ENCODE results near the gene CSTF2T. TPM values are rescaled to one million over a fixed set of nuclear protein-coding genes. Genes with fewer than 3 reads are reported as not detected.

CSTF2T gene
- total RNA-seq, 1 experiment from 2014 or later = 42.1 TPM

DNA sequence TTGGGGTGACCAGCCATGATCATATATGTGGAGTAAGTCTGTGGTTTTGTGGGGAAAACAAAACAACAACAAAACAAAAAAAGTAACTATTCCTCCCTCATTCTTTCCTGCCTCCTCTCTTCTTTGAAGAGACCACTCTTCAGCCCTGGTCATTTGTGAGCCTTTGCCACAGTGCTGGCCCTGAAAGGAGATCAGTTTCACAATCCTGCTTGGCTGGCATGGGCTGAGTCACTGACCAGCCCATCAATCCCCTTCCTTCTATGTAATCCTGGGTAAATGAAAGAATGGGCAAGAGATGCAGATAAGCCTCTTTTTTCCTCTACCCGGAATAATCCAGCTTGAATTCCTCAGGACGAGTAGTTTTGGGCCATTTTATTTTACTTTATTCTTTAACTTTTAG is 13.6 kb downstream of the CSTF2T start:
- no peak overlapping the region for H2BK120ac ChIP-seq (ENCODE audit: low read depth, low read length, poor library complexity, severe bottlenecking)
- H4K91ac ChIP-seq (ENCODE audit: insufficient read length, low read depth, low read length) = no peak overlapping the region
- WGBS (ENCODE audit: extremely low coverage, insufficient read length, low lambda C conversion rate) = no CpG with 5 or more reads among the region's 2 CpGs
- no peaks in the 10 kb centered on the region for H3K9me3 ChIP-seq (ENCODE audit: control insufficient read depth, low read depth, low read length)
- no peaks in the 10 kb centered on the region for H3K23me2 ChIP-seq (ENCODE audit: insufficient read length, low read depth, low read length, poor library complexity, severe bottlenecking)
- H2BK15ac ChIP-seq (ENCODE audit: low read depth, low read length) = no peak overlapping the region
- H4K8ac ChIP-seq (replicated peaks; ENCODE audit: insufficient read length, low read depth, low read length) = no peak overlapping the region
- no peak overlapping the region for H3K4me2 ChIP-seq (ENCODE audit: insufficient read depth, insufficient read length, low read length)
- TF ChIP-seq, protein P1, sequence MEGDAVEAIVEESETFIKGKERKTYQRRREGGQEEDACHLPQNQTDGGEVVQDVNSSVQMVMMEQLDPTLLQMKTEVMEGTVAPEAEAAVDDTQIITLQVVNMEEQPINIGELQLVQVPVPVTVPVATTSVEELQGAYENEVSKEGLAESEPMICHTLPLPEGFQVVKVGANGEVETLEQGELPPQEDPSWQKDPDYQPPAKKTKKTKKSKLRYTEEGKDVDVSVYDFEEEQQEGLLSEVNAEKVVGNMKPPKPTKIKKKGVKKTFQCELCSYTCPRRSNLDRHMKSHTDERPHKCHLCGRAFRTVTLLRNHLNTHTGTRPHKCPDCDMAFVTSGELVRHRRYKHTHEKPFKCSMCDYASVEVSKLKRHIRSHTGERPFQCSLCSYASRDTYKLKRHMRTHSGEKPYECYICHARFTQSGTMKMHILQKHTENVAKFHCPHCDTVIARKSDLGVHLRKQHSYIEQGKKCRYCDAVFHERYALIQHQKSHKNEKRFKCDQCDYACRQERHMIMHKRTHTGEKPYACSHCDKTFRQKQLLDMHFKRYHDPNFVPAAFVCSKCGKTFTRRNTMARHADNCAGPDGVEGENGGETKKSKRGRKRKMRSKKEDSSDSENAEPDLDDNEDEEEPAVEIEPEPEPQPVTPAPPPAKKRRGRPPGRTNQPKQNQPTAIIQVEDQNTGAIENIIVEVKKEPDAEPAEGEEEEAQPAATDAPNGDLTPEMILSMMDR (conservative IDR thresholded peaks at IDR 0.05) = no peak
- H2BK20ac ChIP-seq (ENCODE audit: low read depth, low read length, poor library complexity, severe bottlenecking) = no peak overlapping the region
- peaks cover 5 to 7% of the 10 kb centered on the region in 2 experiments; a peak in 4 of 5 replicates for H3K9me3 Mint-ChIP-seq
- no peak overlapping the region for H3K27ac ChIP-seq (ENCODE audit: insufficient read length, low read depth, low read length)
- peaks cover 0 to 11% of the 10 kb centered on the region in 2 experiments; a peak in 3 of 4 replicates for H3K4me1 Mint-ChIP-seq
- H2AFZ ChIP-seq (ENCODE audit: low read length) = no peak overlapping the region
- H3K27me3 ChIP-seq (ENCODE audit: insufficient read depth, low read length) = no peaks in the 10 kb centered on the region
- H3K79me2 ChIP-seq (ENCODE audit: insufficient read depth, low read length) = no peaks in the 10 kb centered on the region
- no peak for DNase-seq
- H4K20me1 ChIP-seq (ENCODE audit: control insufficient read depth, insufficient read depth, insufficient read length) = no peaks in the 10 kb centered on the region
- no peak overlapping the region for H3K23ac ChIP-seq (ENCODE audit: insufficient read length, low read depth, low read length)
- no peak overlapping the region for H3K56ac ChIP-seq (ENCODE audit: insufficient read length, low read depth, low read length)
- H2BK5ac ChIP-seq (ENCODE audit: insufficient read length, low read length) = no peak overlapping the region
- no peak overlapping the region for H4K5ac ChIP-seq (ENCODE audit: insufficient read length, low read depth, low read length)
- peak overlapping the region in 1 of 3 experiments; percentile 71; a peak in 1 of 7 replicates for H3K27ac Mint-ChIP-seq
- H3K27me3 Mint-ChIP-seq (ENCODE audit: low read depth) = no peaks in the 10 kb centered on the region
- H2BK12ac ChIP-seq (ENCODE audit: insufficient read length, low read depth, low read length) = no peak overlapping the region
- no peaks in the 10 kb centered on the region for H3K4me1 ChIP-seq (ENCODE audit: insufficient read depth, low read length)
- no peak overlapping the region for H3K4me3 Mint-ChIP-seq
- H3K36me3 Mint-ChIP-seq (ENCODE audit: insufficient read depth in 1 of 3, low read depth in 3 of 3) = peaks cover 2 to 12% (median 4%) of the 10 kb centered on the region in 3 experiments; a peak in 5 of 7 replicates
- H3K14ac ChIP-seq (ENCODE audit: insufficient read depth, low read length) = no peak overlapping the region
- H2AK5ac ChIP-seq (ENCODE audit: insufficient read length, low read length) = no peak overlapping the region
- no peak overlapping the region for H3K9ac ChIP-seq (ENCODE audit: extremely low read depth, insufficient read length, low read length)
- no peak overlapping the region for H3K18ac ChIP-seq (ENCODE audit: insufficient read length, low read depth, low read length)
- no peak overlapping the region for H3T11ph ChIP-seq (ENCODE audit: low read length)
- no peak overlapping the region for H3K4ac ChIP-seq (ENCODE audit: low read depth, low read length)
- no peaks in the 10 kb centered on the region for H3K79me1 ChIP-seq (ENCODE audit: insufficient read depth, low read depth, low read length, poor library complexity, severe bottlenecking)
